HCT116 (cell line): ENCODE measurements around the gene MIB2. TPM values are rescaled to one million over a fixed set of nuclear protein-coding genes. Genes with fewer than 3 reads are reported as not detected.
"Not testable (repeated sequence)": the region's sequence is repeated elsewhere in the genome, so short reads cannot be mapped to it uniquely, and the experiment has no call there.

Source experiments
- ATAC-seq: fragments of 200-7000 bp; cut with Tn5 transposase; 2 replicates; pipeline ENCODE4 v1.9.1; 2020; ENCODE audit warnings: mild to moderate bottlenecking, moderate library complexity
- BruUV-seq: library from RNA; stranded (reverse); fragments of 400-500 nt; replicated peaks from 2 replicates; lab custom pipeline; 2021; lab: Mats Ljungman, UMichigan
- CTCF ChIA-PET: fragments of 300-600 bp; sonication (Branson Sonifier 250); formaldehyde crosslinking; loops from one replicate; lab custom pipeline; 2021; ENCODE audit warnings: antibody characterized with exemption; lab: Charles Lee
- POLR2A ChIA-PET: fragments of 300-600, 350-600 bp; sonication (Branson Sonifier 250); formaldehyde crosslinking; loops from one replicate; lab custom pipeline; 2021; ENCODE audit warnings: antibody characterized with exemption; lab: Charles Lee
- RAD21 ChIA-PET, 2 experiments: fragments of 300-600 bp; sonication (Branson Sonifier 250); formaldehyde crosslinking; loops; one replicate each; lab custom pipeline; 2023; ENCODE audit warnings: low total read pairs in 2 of 2; ENCODE audit not compliant: uncharacterized antibody in 2 of 2, unreplicated experiment in 2 of 2, low non-redundant PET in 1 of 2; lab: Charles Lee
- DNase-seq: peaks from one replicate; pipeline ENCODE4 v3.0.0-alpha.2; 2010; ENCODE audit warnings: low read depth, low spot score
- H2AFZ ChIP-seq: fragments of 200-600 bp; shearing (Covaris generic), sonication (generic); 2 replicates; pipeline ENCODE4 v1.6.1; 2017; ENCODE audit warnings: low read depth, mixed run types, mixed read lengths, antibody characterized with exemption, low read length; ENCODE audit not compliant: poor library complexity, severe bottlenecking
- H3K27ac ChIP-seq: 2 replicates; pipeline ENCODE4 v1.5.1; 2012; ENCODE audit warnings: low read depth, low read length
- H3K27me3 ChIP-seq: fragments of 200-600 bp; sonication (generic); 2 replicates; pipeline ENCODE4 v1.6.1; 2016; ENCODE audit warnings: mixed run types, low read length, mixed read lengths; ENCODE audit not compliant: insufficient read depth
- H3K36me3 ChIP-seq, 2 experiments: fragments of 200-500 bp in 1 of 2; fragments of 200-600 bp in 1 of 2; sonication (Bioruptor generic) in 1 of 2; sonication (generic) in 1 of 2; 2 replicates each; pipeline versions ENCODE4 v1.5.1 to v1.6.1; 2014 to 2016; ENCODE audit warnings: low read length in 2 of 2, inconsistent platforms in 1 of 2, mixed read lengths in 1 of 2, mixed run types in 1 of 2; ENCODE audit not compliant: insufficient read depth in 2 of 2, control insufficient read depth in 1 of 2
- H3K4me1 ChIP-seq, 2 experiments: fragments of 200-600 bp in 1 of 2; sonication (generic) in 1 of 2; 2 replicates each; pipeline versions ENCODE4 v1.5.1 to v1.6.1; 2012 to 2017; ENCODE audit warnings: low read length in 2 of 2, inconsistent platforms in 1 of 2, mild to moderate bottlenecking in 1 of 2, mixed read lengths in 1 of 2, mixed run types in 1 of 2, moderate library complexity in 1 of 2; ENCODE audit not compliant: insufficient read depth in 2 of 2, control insufficient read depth in 1 of 2
- H3K4me2 ChIP-seq: fragments of 200-600 bp; sonication (generic); 2 replicates; pipeline ENCODE4 v1.6.1; 2017; ENCODE audit warnings: mixed run types, low read length, mixed read lengths
- H3K4me3 ChIP-seq, 2 experiments: fragments of 200-600 bp in 1 of 2; sonication (generic) in 1 of 2; replicated peaks in 1 of 2; 2 replicates each; pipeline ENCODE4 v1.5.1; 2011 to 2016; ENCODE audit warnings: low read length in 2 of 2, control low read depth in 1 of 2, low read depth in 1 of 2, mild to moderate bottlenecking in 1 of 2, mixed read lengths in 1 of 2, mixed run types in 1 of 2
- H3K79me2 ChIP-seq: fragments of 200-600 bp; sonication (generic); 2 replicates; pipeline ENCODE4 v1.6.1; 2017; ENCODE audit warnings: mild to moderate bottlenecking, mixed run types, low read length, moderate library complexity, mixed read lengths; ENCODE audit not compliant: insufficient read depth
- H3K9ac ChIP-seq: fragments of 200-600 bp; sonication (generic); 2 replicates; pipeline ENCODE4 v1.6.1; 2016; ENCODE audit warnings: low read length, mixed read lengths
- H3K9me2 ChIP-seq: fragments of 200-600 bp; sonication (generic), shearing (Covaris generic); 2 replicates; pipeline ENCODE4 v1.6.1; 2017; ENCODE audit warnings: mixed run types, mild to moderate bottlenecking, moderate library complexity; ENCODE audit not compliant: insufficient read depth
- H3K9me3 ChIP-seq, 2 experiments: fragments of 200-500 bp in 1 of 2; fragments of 200-600 bp in 1 of 2; sonication (Bioruptor generic) in 1 of 2; sonication (generic) in 1 of 2; 2 replicates each; pipeline ENCODE4 v1.6.1; 2014 to 2017; ENCODE audit warnings: low read length in 2 of 2, mixed read lengths in 2 of 2, inconsistent platforms in 1 of 2, low read depth in 1 of 2, mild to moderate bottlenecking in 1 of 2, mixed run types in 1 of 2, moderate library complexity in 1 of 2; ENCODE audit not compliant: control insufficient read depth in 1 of 2, insufficient read depth in 1 of 2
- H4K20me1 ChIP-seq: fragments of 200-600 bp; sonication (generic), shearing (Covaris generic); 2 replicates; pipeline ENCODE4 v1.6.1; 2017; ENCODE audit warnings: mixed run types, mild to moderate bottlenecking, moderate library complexity; ENCODE audit not compliant: insufficient read depth
- CTCF ChIP-seq, 3 experiments: fragments of 200-600 bp in 1 of 3; sonication (generic) in 1 of 3; IDR thresholded peaks in 2 of 3; conservative IDR thresholded peaks in 1 of 3; 2 replicates each; pipeline ENCODE4 v1.5.1; 2012 to 2017; ENCODE audit warnings: low read depth in 2 of 3, low read length in 2 of 3, antibody characterized with exemption in 1 of 3, borderline replicate concordance in 1 of 3, control low read depth in 1 of 3, mild to moderate bottlenecking in 1 of 3, mixed read lengths in 1 of 3, mixed run types in 1 of 3, moderate library complexity in 1 of 3; ENCODE audit not compliant: insufficient read depth in 1 of 3
- POLR2A ChIP-seq: IDR thresholded peaks from 2 replicates; pipeline ENCODE4 v1.7.0; 2011; ENCODE audit warnings: borderline replicate concordance; ENCODE audit not compliant: insufficient read depth, insufficient read length; ENCODE audit errors: extremely low read depth
- REST ChIP-seq: IDR thresholded peaks from 2 replicates; pipeline ENCODE4 v1.6.1; 2012; ENCODE audit warnings: low read depth
- SP1 ChIP-seq: IDR thresholded peaks from 2 replicates; pipeline ENCODE4 v1.6.1; 2012; ENCODE audit warnings: low read depth
- intact Hi-C: fragments of 100-400 bp; cut with micrococcal nuclease; formaldehyde crosslinking; loops from 2 replicates; pipeline ENCODE4 v1.10.0; 2022
- total RNA-seq: library from RNA; stranded (reverse); gene quantifications from one replicate; pipeline ENCODE4 v1.2.1, GENCODE V29; 2021; ENCODE audit not compliant: unreplicated experiment

MIB2 gene
- total RNA-seq, 1 experiment from 2014 or later: 194 TPM

- TF ChIP-seq CTCF (IDR thresholded peaks at IDR 0.05 in 2 of 3, conservative IDR thresholded peaks at IDR 0.05 in 1 of 3; ENCODE audit: borderline replicate concordance in 1 of 3, insufficient read depth in 1 of 3, low read depth in 2 of 3, low read length in 2 of 3) (no peak), SP1 (no peak), POLR2A (no peak), REST (no peak)
Observed at GRCh38 chr1:1631782-1632420, 16.6 kb downstream of the MIB2 start, which contains the start of gene MMP23B (continued).

GRCh38 chr1:1633409-1633808 is 18.1 kb downstream of the MIB2 start:
- RAD21 ChIA-PET, H3K9me2 ChIP-seq, POLR2A ChIA-PET, H3K79me2 ChIP-seq, H3K27me3 ChIP-seq, H3K4me3 ChIP-seq, H2AFZ ChIP-seq, DNase-seq, H3K27ac ChIP-seq, H3K4me2 ChIP-seq, H3K9me3 ChIP-seq, H3K36me3 ChIP-seq, CTCF ChIA-PET, H4K20me1 ChIP-seq, H3K4me1 ChIP-seq, BruUV-seq, intact Hi-C loops, H3K9ac ChIP-seq, ATAC-seq: not testable (repeated sequence)

DNA sequence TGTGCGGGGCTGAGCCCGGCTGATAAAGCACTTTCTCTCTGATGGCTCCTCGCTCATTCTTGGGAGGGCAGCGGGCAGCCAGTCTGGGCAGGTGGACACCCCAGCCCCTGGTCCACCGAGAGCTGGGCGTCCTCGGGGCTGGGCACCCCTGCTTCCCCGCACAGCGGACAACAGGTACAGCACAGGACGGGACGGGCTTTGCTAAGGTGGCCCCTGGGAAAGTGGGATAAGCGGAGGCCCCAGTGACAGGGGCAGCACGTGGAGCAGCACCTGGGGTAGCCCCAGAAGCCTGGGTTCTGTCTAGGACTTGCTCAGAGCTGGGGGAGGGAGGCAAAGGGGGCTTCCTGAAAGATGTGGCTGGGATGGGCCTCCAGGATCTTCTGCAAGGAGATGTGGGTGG is 19.3 kb downstream of the MIB2 start:
- CTCF ChIA-PET, ATAC-seq: not testable (repeated sequence)

More for the DNA sequence above, 19.3 kb downstream of the MIB2 start:
- H3K4me2 ChIP-seq, H3K9me3 ChIP-seq, RAD21 ChIA-PET, DNase-seq, H3K4me3 ChIP-seq, intact Hi-C loops, H3K9ac ChIP-seq, H2AFZ ChIP-seq, BruUV-seq, H3K36me3 ChIP-seq, POLR2A ChIA-PET, H3K27ac ChIP-seq, H3K4me1 ChIP-seq, H4K20me1 ChIP-seq, H3K9me2 ChIP-seq, H3K79me2 ChIP-seq, H3K27me3 ChIP-seq: not testable (repeated sequence)
